Umbilical cord (tissue), 2 donors: ENCODE data around the gene MED26. TPM values are rescaled to one million over a fixed set of nuclear protein-coding genes. Genes with fewer than 3 reads are reported as not detected.

Experiments used
- DNase-seq: peaks from one replicate; pipeline ENCODE4 v3.0.0-alpha.2; 2015; ENCODE audit warnings: low spot score
- total RNA-seq: library from RNA; depleted of rRNA; stranded (reverse); fragments of >200 nt; gene quantifications from one replicate; pipeline ENCODE4 v1.2.3, GENCODE V29; 2014; ENCODE audit warnings: low replicate concordance; ENCODE audit not compliant: insufficient read depth

The MED26 gene
- total RNA-seq, 1 donor from 2014 or later: 3.9 TPM

GRCh38 chr19:16589917-16590316, 38.1 kb downstream of the MED26 start:
- DNase-seq: no peak

GRCh38 chr19:16588824-16589577, 39.0 kb downstream of the MED26 start:
- no peak for DNase-seq

DNA sequence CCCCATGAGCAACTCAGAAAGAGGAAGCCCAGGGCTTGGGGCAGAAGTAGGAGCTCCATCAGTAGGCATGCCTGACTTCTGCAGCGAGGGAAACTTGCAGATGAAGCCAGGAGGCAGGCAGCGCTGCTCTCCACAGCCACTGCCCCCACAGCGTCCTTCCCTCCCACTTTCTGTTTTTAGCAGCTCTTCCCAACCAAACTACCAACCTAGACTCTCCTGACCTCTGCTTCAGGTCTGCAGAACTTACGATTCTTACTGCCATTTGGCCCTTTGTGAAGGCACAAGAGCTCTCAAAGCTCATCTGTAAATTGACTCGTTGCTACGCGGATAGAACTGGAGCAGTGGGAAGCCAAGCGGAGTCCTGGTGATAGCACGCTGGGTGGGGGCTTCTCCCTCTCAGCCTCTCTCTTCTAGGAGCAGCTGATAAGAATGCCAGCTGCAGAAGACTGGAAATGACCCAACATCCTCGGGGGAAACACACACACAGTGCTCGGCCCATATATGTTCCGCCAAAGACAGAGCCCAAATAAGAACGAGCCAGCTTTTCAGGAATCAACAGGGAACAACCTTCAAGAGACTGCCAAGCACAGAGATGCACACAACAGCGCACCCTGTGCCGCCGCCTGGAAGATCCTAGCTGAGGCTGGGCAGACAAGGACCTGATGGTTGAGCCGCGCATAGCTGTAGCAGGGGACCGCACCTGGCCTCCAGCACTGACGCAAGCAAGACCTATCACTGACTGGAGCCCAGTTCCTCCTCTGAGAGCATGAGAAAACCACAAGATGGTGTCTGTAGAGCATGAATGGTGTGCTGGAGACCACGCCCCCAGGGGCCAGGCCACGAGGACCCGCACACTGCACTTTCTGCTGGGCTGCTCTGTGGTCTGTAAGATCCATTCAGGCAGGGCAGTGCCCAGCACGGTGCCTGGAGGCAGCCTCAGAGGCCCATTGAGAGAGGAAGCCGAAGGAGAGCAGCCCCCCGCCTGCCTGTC, 39.9 kb downstream of the MED26 start:
- DNase-seq: peak; percentile 82

DNA sequence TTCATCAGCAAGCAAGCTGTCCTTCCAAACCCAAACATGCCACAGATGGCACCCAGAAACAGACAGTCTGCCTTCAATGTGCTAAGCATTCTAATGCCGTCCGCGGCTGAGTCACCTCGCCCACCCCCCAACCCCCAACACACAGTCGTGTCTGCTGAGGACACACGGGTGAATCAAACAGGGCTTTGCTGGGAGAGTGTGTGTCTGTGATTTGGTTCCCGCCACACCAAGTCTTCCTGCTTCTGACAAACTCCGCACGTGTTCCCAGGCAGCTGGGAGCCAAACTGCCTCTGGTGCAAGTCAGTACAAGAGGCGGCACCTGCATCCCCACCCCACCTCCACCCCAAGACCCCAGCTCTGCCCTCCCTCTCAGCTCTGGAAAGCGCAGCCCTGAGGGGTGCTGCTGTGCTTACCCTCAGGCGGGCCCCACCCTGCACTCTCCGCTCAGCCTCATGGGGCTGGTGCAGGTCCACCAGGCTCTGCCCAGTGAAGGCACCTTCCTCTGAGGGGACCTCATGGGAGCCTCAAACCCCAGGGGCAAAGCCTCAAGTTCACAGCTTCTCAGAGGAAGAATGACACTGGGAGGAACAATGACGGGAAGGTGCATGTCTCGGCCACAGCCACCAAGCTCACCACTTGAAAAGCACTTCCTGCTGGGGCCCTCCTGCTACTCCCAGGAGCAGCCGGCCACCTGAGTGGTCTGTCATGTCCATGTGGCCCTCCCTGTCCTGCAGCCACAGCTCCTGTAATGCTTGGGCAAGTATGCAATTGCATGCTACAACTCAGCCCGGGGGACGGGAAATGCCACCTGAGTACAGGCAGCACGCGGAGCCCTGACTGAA, 40.8 kb downstream of the MED26 start:
- peak; percentile 55 for DNase-seq

GRCh38 chr19:16586477-16586871, 41.5 kb downstream of the MED26 start:
- no peak for DNase-seq

- DNase-seq: no peak
Measured at GRCh38 chr19:16585808-16586476, 42.1 kb downstream of the MED26 start.

GRCh38 chr19:16585094-16585801, 42.8 kb downstream of the MED26 start:
- DNase-seq: no peak

GRCh38 chr19:16584248-16585093, 43.5 kb downstream of the MED26 start:
- DNase-seq: peak; percentile 78

- no peak for DNase-seq
Measured at GRCh38 chr19:16582486-16583261, 45.3 kb downstream of the MED26 start.

GRCh38 chr19:16581971-16582343, 46.0 kb downstream of the MED26 start:
- no peak for DNase-seq

DNA sequence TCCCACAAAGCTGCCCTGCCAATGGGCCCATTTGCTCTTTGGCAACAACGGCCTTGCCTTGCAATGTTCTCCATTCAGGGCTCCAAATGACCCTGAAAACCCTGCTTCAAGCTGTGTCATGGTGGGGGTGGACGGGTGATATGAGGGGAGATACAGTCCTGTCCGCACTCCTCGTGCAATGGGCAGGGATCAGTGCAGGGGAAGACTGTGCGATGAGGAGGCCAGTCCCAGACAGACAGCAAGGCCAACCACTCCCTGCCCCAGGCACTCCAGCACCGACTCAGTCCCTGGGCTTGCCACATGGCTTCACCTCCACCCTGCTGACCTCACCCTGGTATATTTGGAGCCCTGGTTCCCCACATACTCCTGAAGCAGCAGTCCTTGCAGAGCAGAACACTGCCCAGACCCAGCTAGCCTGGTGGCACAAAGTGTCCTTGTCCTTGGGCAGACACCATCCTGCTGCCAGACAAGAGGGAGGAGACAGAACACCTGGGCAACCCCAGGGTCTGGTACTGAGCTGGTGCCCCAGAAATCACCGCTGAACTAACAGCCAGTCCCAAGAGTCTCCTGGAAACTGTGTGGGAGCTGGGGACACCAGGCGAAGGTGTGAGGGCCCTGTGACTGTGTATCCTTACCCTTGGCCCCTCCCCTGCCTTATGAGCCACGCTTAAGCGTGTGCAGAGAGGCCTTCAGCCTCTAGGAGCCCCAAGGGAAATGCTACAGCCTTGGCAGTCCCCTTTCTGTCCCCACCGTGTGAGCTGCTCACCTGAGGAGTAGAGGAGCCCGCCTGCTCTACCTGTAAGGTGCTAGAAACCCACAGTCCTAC, 46.6 kb downstream of the MED26 start:
- no peak for DNase-seq

- no peak for DNase-seq
Measured at GRCh38 chr19:16579381-16579780, 48.6 kb downstream of the MED26 start.

DNA sequence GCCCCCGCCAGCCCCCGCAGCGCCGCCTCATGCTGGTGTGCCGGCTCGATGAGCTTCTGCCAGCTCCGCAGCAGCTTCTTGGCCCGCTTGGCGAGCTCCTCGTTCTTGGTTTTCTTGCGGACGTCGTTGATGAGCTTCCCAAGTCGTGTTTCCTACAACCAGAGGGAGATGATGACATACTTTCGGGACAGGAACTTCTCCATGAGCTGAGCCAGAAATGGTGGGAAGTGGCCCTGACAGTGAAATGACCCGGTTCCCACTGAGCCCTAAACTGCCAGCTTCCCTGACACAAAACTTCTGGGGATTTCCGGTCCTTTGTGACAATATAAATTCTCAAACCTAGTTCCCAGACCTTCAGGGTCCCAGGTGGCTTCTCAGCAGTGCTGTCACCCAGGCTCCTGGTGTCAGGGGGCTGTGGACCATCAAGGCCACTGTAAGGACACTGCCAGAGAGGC, 50.4 kb downstream of the MED26 start:
- no peak for DNase-seq

DNA sequence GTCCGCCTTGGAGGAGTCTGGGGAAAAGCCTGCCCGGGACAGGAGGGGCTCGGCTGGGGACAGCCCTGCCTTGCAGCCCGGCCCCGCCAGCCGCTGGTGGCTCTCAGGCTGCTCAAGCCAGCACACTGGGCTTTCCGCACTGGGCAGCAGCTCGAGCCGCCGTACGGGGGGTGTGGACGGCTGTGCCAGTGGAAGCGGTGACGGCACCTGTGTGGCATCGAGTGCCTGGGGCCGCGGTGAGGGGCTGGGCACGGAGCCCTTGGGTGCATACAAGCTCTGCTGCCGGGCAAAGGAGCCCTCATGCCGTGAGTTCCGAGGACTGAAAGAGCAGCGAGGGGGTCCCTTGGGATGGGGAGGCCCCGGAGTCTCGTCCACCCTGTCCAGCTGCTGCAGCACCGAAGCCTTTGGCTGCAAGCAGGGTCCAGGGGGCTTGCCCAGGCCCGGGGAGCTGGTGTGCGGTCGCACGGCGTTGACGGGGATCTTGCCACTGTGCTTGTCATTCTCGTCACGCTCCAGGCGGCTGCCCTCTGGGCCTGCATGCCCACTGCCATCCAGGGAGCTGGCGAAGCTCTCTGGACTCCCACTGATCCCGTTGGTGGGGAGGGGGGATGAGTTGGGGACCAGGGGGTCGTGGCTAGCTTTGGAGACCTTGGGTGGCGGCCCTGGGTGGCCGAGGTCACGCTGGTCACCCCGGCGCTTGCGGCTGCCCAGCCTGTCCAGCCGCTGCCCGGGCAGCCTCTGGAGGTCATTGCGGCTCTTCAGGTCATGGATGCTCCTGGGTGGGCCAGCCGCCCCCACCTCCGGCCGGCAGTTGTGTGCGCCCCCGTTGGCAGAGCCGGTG, 51.1 kb downstream of the MED26 start:
- no peak for DNase-seq

- DNase-seq: no peak
Measured at GRCh38 chr19:16575861-16576689, 51.9 kb downstream of the MED26 start.

- no peak for DNase-seq
Measured at GRCh38 chr19:16575282-16575681, 52.7 kb downstream of the MED26 start.
